Right kidney (tissue), 1 donor: ENCODE data around the gene CENPS.
A peak's percentile ranks its signal among the peaks of the same experiment; 100 is the strongest.
"Not testable (repeated sequence)": the region's sequence is repeated elsewhere in the genome, so short reads cannot be mapped to it uniquely, and the experiment has no call there.

Experiments used
- DNase-seq: peaks from one replicate; pipeline ENCODE4 v3.0.0-alpha.2; 2016

The CENPS gene

DNA sequence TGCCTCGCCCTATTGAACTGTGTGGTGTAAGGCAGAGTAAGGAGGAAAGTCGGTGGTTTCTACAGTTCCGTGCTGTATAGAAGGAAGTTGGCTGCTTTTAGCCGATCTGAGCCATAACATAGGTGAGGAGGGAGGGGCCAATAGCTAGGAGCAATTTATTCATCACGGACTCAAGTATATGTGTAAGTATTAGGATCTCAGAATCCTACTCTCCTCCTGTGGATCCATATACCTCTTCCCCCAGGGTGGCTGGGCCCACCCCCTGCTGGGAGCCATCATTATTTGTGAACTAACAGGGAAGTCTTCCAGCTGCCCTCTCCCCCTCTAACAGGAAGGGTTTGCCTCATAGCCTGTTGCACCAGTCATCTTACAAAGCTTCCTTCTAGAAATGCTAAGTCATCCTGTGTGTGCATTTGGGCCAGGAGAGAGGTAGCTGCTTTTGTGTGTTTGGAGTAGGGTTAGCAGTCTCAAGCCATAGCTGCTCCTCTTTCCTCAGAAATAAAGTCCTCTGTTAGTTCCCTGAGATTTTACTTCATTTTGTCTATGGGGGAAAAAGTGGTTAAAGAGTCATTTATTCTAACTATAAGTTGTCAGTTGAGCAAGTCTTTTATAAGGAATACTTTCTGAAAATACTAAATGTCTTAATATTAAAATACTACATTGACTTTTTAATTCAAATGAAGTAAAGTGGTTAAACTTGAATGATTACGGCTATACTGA, 14.9 kb upstream of the CENPS start:
- no peak for DNase-seq

- not testable (repeated sequence) for DNase-seq
Observed at GRCh38 chr1:10415967-10416366, 14.3 kb upstream of the CENPS start.

- not testable (repeated sequence) for DNase-seq
Observed at GRCh38 chr1:10418741-10419140, 11.5 kb upstream of the CENPS start.

DNA sequence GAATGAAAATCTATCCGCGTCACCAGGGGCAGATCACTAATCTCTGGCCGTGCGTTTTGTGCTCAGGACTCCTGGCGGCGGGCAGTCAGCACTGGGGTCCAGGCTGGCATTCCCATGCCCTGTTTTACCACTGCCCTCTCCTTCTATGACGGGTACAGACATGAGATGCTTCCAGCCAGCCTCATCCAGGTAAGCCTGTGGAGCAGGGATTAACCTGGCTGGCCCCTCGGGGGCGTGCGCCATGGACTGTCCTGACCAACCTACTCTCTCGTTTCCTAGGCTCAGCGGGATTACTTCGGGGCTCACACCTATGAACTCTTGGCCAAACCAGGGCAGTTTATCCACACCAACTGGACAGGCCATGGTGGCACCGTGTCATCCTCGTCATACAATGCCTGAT, 10.9 kb upstream of the CENPS start:
- no peak for DNase-seq

DNA sequence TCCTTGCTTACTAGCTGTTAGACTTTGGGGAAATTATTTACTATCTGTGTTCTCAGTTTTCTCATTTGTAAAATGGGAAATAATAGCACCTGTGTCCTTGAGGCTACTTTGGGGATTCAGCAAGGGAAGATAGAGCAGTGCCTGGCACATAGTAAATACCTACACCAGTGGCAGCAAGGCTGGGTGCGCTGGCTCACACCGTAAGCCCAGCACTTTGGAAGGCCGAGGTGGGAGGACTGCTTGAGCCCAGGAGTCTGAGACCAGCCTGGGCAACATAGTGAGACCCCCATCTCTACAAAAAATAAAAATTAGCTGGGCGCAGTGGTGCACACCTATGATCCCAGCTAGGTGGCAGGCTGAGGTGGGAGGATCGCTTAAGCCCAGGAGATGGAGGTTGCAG, 8.6 kb upstream of the CENPS start:
- DNase-seq, result no peak

- no peak for DNase-seq
Observed at GRCh38 chr1:10424034-10424433, 6.2 kb upstream of the CENPS start.

GRCh38 chr1:10424651-10425050, 5.6 kb upstream of the CENPS start:
- no peak for DNase-seq

GRCh38 chr1:10425826-10426534, 4.3 kb upstream of the CENPS start:
- not testable (repeated sequence) for DNase-seq

- DNase-seq, result not testable (repeated sequence)
Observed at GRCh38 chr1:10426535-10426848, 3.7 kb upstream of the CENPS start.

GRCh38 chr1:10428984-10429383, 1.2 kb upstream of the CENPS start:
- no peak for DNase-seq

DNA sequence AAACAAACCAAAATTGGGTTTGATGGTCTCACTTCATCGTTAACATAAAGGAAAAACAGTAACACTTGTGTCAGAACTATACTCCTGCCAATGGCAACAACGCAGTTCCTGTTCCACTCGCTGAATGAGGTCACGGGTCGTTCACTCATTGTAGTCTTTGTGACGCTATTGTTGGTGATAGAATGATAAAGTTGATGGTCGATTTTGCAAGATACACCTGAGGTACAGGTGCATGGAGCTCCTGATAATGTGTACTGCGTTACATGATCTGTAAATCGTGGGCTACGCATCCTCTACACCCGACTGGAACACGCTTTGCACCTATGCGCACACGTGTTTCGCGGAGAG, 391 bp upstream of the CENPS start:
- no peak for DNase-seq

GRCh38 chr1:10431070-10431730, 967 bp downstream of the CENPS start:
- DNase-seq, result no peak

GRCh38 chr1:10432910-10433700, 2.9 kb downstream of the CENPS start:
- DNase-seq, result peak; percentile 36

GRCh38 chr1:10433790-10434189, 3.6 kb downstream of the CENPS start:
- DNase-seq, result no peak

- no peak for DNase-seq
Observed at GRCh38 chr1:10434590-10434989, 4.4 kb downstream of the CENPS start.

DNA sequence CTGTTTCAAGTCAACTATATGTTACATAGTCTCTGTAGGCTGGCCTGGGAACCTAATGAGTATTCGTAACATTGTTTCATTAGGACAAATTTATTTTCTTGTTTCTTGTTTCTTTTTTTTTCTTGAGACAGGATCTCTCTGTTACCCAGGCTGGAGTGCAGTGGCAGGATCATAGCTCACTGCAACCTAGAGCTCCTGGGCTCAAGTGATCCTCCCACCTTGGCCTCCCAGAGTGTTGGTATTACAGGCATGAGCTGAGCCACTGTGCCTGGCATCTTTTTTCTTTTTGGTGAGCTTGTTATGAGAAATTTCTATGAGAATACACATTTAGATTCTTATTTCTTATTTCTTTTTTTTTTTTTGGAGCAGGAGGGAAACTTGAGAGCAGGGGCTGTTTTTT, 6.8 kb downstream of the CENPS start:
- DNase-seq, result no peak

DNA sequence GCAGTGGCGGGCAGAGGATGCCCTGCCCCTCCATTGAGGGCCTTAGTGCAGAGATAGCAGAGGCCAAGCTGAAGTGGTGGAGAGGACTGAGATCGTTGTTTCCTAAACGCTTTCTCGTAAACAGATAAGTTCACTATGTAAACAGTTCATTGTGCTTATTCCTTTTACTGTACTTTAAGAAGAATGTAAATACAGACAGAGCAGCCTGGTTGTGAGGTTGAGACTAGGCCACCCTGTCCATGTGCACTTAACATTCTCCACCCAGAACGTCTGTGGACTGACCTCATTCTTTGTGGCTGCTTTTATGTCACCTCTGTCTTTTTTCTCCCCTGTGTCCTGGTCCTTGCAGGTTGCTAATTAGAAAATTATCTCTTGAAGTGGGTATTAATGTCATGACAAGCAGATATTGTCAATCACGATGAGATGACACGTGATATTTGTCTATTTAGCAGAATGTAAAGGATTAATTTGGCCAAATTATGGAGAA, 8.5 kb downstream of the CENPS start:
- no peak for DNase-seq

DNA sequence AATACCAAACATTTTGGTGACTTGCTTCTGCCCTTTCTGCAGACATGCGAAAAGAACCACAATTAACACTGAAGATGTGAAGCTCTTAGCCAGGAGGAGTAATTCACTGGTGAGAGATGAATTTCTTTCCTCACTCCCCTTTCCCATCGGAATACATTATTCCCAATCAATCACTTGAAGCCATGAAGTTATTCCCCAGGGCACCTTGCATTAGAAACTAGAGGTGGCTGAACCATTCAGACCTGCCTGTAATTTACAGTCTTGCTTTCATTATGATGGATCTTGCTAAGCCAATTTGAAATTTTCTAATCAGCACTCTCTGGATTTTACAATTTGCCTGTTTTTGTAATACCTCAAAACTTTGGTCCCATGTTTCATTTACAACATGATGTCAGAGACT, 10.1 kb downstream of the CENPS start:
- no peak for DNase-seq

DNA sequence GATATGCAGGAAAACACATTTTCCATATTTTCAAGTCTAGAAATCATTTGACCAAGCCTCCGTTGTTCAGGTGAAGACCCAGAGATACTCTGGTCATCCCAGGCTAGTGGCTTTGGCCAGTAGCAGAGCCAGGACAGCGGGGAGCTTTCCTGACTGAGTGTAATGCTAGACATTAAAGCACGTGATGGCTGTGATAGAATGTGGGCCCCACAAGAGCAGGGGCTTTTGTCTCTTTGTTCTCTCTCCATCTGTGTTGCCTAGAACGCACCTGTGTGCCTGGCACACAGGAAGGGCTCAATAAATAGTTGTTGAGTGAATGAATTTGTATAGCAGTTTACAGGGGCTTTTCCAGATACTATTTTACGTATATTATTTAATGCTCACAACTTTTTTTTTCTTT, 10.6 kb downstream of the CENPS start:
- no peak for DNase-seq

DNA sequence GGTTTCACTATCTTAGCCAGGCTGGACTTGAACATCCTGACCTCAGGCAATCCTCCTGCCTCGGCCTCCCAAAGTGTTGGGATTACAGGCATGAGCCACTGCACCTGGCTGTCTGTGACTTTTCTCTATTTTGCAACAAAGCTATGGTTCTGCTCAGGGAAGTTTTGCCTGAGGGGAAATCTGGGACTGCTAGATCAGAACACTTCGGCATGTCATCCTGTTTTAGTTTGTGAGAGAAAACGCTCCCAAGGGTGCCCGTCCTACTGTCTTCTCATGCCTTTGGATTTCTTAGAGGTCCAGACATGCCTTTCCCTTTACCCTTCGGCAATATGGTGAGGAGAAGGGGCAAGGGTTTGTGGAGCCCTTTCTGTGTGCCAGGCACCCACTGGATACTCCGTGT, 14.0 kb downstream of the CENPS start:
- DNase-seq, result no peak

GRCh38 chr1:10444795-10445397, 14.7 kb downstream of the CENPS start:
- no peak for DNase-seq

DNA sequence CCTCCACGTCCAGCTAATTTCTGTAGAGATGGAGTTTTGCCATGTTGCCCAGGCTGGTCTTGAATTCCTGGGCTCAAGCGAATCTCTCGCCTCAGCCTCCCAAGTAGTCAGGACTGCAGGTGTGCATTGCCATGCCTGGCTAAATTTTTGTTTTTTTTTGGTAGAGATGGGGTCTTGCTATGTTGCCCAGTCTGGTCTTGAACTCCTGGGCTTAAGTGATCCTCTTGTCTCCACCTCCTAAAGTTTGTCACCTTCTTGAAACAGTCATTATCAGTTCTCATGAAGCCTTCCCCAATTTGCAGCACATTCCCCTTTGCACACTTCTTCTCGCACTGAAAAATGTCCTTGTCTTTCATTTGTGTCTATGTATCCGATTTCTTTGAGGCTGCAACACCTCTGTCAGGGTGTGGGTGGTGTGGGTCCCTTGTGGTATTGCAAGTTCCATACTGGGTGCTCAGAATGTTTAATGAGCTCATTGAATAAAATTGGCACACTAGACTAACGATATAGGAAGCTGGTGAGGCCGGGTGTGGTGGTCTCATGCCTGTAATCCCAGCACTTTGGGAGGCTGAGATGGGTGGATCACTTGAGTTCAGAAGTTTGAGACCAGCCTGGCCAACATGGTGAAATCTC, 16.7 kb downstream of the CENPS start:
- DNase-seq, result no peak
